ENCODE measurements around the gene MMP15.
A peak's percentile ranks its signal among the peaks of the same experiment; 100 is the strongest.
"Not testable (repeated sequence)": the region's sequence is repeated elsewhere in the genome, so short reads cannot be mapped to it uniquely, and the experiment has no call there.

Gene MMP15

GRCh38 chr16:57997528-57998265, 27.9 kb upstream of the MMP15 start:
- no peaks in the 10 kb centered on the region for H3K9me3 ChIP-seq (ENCODE audit: control insufficient read depth in 1 of 2, low read length in 2 of 2)
- no peaks in the 10 kb centered on the region for H3K27me3 ChIP-seq (ENCODE audit: low read depth, low read length)
- H3K4me1 ChIP-seq (ENCODE audit: control insufficient read depth in 1 of 2, insufficient read depth in 2 of 2, low read length in 2 of 2) = peaks cover 8 to 24% of the 10 kb centered on the region in 2 donors
- H3K36me3 ChIP-seq (ENCODE audit: control insufficient read depth in 1 of 2, insufficient read depth in 2 of 2, low read length in 2 of 2) = peaks cover 11 to 40% of the 10 kb centered on the region in 2 donors
- H3K4me3 ChIP-seq (ENCODE audit: low read depth in 1 of 2, low read length in 2 of 2) = no peak overlapping the region
- H3K27ac ChIP-seq (ENCODE audit: low read length) = no peak overlapping the region

GRCh38 chr16:57998486-57998885, 27.1 kb upstream of the MMP15 start:
- Histone ChIP-seq H3K4me3 (ENCODE audit: low read depth in 1 of 2, low read length in 2 of 2) (no peak overlapping the region), H3K9me3 (ENCODE audit: control insufficient read depth in 1 of 2, low read length in 2 of 2) (no peaks in the 10 kb centered on the region), H3K27ac (ENCODE audit: low read length) (no peak overlapping the region), H3K4me1 (ENCODE audit: control insufficient read depth in 1 of 2, insufficient read depth in 2 of 2, low read length in 2 of 2) (peaks cover 8 to 24% of the 10 kb centered on the region in 2 donors), H3K36me3 (ENCODE audit: control insufficient read depth in 1 of 2, insufficient read depth in 2 of 2, low read length in 2 of 2) (peaks cover 15 to 45% of the 10 kb centered on the region in 2 donors), H3K27me3 (ENCODE audit: low read depth, low read length) (no peaks in the 10 kb centered on the region)

GRCh38 chr16:57998992-57999365, 26.6 kb upstream of the MMP15 start:
- peaks cover 8 to 24% of the 10 kb centered on the region in 2 donors for H3K4me1 ChIP-seq (ENCODE audit: control insufficient read depth in 1 of 2, insufficient read depth in 2 of 2, low read length in 2 of 2)
- no peaks in the 10 kb centered on the region for H3K27me3 ChIP-seq (ENCODE audit: low read depth, low read length)
- peaks cover 15 to 40% of the 10 kb centered on the region in 2 donors for H3K36me3 ChIP-seq (ENCODE audit: control insufficient read depth in 1 of 2, insufficient read depth in 2 of 2, low read length in 2 of 2)
- no peaks in the 10 kb centered on the region for H3K9me3 ChIP-seq (ENCODE audit: control insufficient read depth in 1 of 2, low read length in 2 of 2)
- peak overlapping the region; percentile 60 for H3K27ac ChIP-seq (ENCODE audit: low read length)
- H3K4me3 ChIP-seq (ENCODE audit: low read depth in 1 of 2, low read length in 2 of 2) = peak overlapping the region; percentile 44 to 89

GRCh38 chr16:57999366-57999970, 26.1 kb upstream of the MMP15 start:
- no peaks in the 10 kb centered on the region for H3K27me3 ChIP-seq (ENCODE audit: low read depth, low read length)
- peak overlapping the region; percentile 44 to 89 for H3K4me3 ChIP-seq (ENCODE audit: low read depth in 1 of 2, low read length in 2 of 2)
- H3K27ac ChIP-seq (ENCODE audit: low read length) = peak overlapping the region; percentile 60
- H3K36me3 ChIP-seq (ENCODE audit: control insufficient read depth in 1 of 2, insufficient read depth in 2 of 2, low read length in 2 of 2) = peaks cover 15 to 35% of the 10 kb centered on the region in 2 donors
- peaks cover 8 to 24% of the 10 kb centered on the region in 2 donors for H3K4me1 ChIP-seq (ENCODE audit: control insufficient read depth in 1 of 2, insufficient read depth in 2 of 2, low read length in 2 of 2)
- H3K9me3 ChIP-seq (ENCODE audit: control insufficient read depth in 1 of 2, low read length in 2 of 2) = no peaks in the 10 kb centered on the region

- H3K9me3 ChIP-seq (ENCODE audit: control insufficient read depth in 1 of 2, low read length in 2 of 2) = no peaks in the 10 kb centered on the region
- H3K36me3 ChIP-seq (ENCODE audit: control insufficient read depth in 1 of 2, insufficient read depth in 2 of 2, low read length in 2 of 2) = peaks cover 15 to 35% of the 10 kb centered on the region in 2 donors
- H3K4me3 ChIP-seq (ENCODE audit: low read depth in 1 of 2, low read length in 2 of 2) = peak within 1 kb of the TSS; percentile 76 to 89
- H3K27ac ChIP-seq (ENCODE audit: low read length) = peak within 1 kb of the TSS; percentile 63
- no peaks in the 10 kb centered on the region for H3K27me3 ChIP-seq (ENCODE audit: low read depth, low read length)
- H3K4me1 ChIP-seq (ENCODE audit: control insufficient read depth in 1 of 2, insufficient read depth in 2 of 2, low read length in 2 of 2) = peaks cover 8 to 24% of the 10 kb centered on the region in 2 donors
Observed at GRCh38 chr16:57999971-58000705, 25.4 kb upstream of the MMP15 start, which contains the start of gene ZNF319. Gene ZNF319 (minus strand): TSS chr16:58000672. CDS start chr16:57998265, 2,407 bp downstream.

- Histone ChIP-seq H3K27ac (ENCODE audit: low read length) (peak within 1 kb of the TSS; percentile 63), H3K27me3 (ENCODE audit: low read depth, low read length) (no peaks in the 10 kb centered on the region), H3K4me1 (ENCODE audit: control insufficient read depth in 1 of 2, insufficient read depth in 2 of 2, low read length in 2 of 2) (peaks cover 8 to 24% of the 10 kb centered on the region in 2 donors), H3K4me3 (ENCODE audit: low read depth in 1 of 2, low read length in 2 of 2) (peak within 1 kb of the TSS; percentile 76 to 89), H3K9me3 (ENCODE audit: control insufficient read depth in 1 of 2, low read length in 2 of 2) (no peaks in the 10 kb centered on the region), H3K36me3 (ENCODE audit: control insufficient read depth in 1 of 2, insufficient read depth in 2 of 2, low read length in 2 of 2) (peaks cover 13 to 27% of the 10 kb centered on the region in 2 donors)
Observed at GRCh38 chr16:58000706-58001676, 24.6 kb upstream of the MMP15 start, which contains the start of gene USB1. Gene USB1 (plus strand): TSS chr16:58001407. CDS start chr16:58001484, 77 bp downstream.

GRCh38 chr16:58001781-58002415, 23.7 kb upstream of the MMP15 start:
- Histone ChIP-seq H3K4me1 (ENCODE audit: control insufficient read depth in 1 of 2, insufficient read depth in 2 of 2, low read length in 2 of 2) (peaks cover 8 to 24% of the 10 kb centered on the region in 2 donors), H3K36me3 (ENCODE audit: control insufficient read depth in 1 of 2, insufficient read depth in 2 of 2, low read length in 2 of 2) (peaks cover 11 to 21% of the 10 kb centered on the region in 2 donors), H3K9me3 (ENCODE audit: control insufficient read depth in 1 of 2, low read length in 2 of 2) (no peaks in the 10 kb centered on the region), H3K27ac (ENCODE audit: low read length) (peak overlapping the region; percentile 31), H3K27me3 (ENCODE audit: low read depth, low read length) (no peaks in the 10 kb centered on the region), H3K4me3 (ENCODE audit: low read depth in 1 of 2, low read length in 2 of 2) (peak overlapping the region; percentile 76 to 89)

GRCh38 chr16:58002416-58002800, 23.1 kb upstream of the MMP15 start:
- H3K27ac ChIP-seq (ENCODE audit: low read length) = no peak overlapping the region
- peaks cover 8 to 24% of the 10 kb centered on the region in 2 donors for H3K4me1 ChIP-seq (ENCODE audit: control insufficient read depth in 1 of 2, insufficient read depth in 2 of 2, low read length in 2 of 2)
- H3K9me3 ChIP-seq (ENCODE audit: control insufficient read depth in 1 of 2, low read length in 2 of 2) = no peaks in the 10 kb centered on the region
- H3K27me3 ChIP-seq (ENCODE audit: low read depth, low read length) = no peaks in the 10 kb centered on the region
- no peak overlapping the region for H3K4me3 ChIP-seq (ENCODE audit: low read depth in 1 of 2, low read length in 2 of 2)
- peaks cover 11 to 16% of the 10 kb centered on the region in 2 donors for H3K36me3 ChIP-seq (ENCODE audit: control insufficient read depth in 1 of 2, insufficient read depth in 2 of 2, low read length in 2 of 2)

- Histone ChIP-seq H3K4me1 (ENCODE audit: control insufficient read depth in 1 of 2, insufficient read depth in 2 of 2, low read length in 2 of 2) (peaks cover 8 to 24% of the 10 kb centered on the region in 2 donors), H3K27me3 (ENCODE audit: low read depth, low read length) (no peaks in the 10 kb centered on the region), H3K27ac (ENCODE audit: low read length) (no peak overlapping the region), H3K4me3 (ENCODE audit: low read depth in 1 of 2, low read length in 2 of 2) (no peak overlapping the region), H3K36me3 (ENCODE audit: control insufficient read depth in 1 of 2, insufficient read depth in 2 of 2, low read length in 2 of 2) (peaks cover 7 to 11% of the 10 kb centered on the region in 2 donors), H3K9me3 (ENCODE audit: control insufficient read depth in 1 of 2, low read length in 2 of 2) (no peaks in the 10 kb centered on the region)
Observed at GRCh38 chr16:58002936-58003335, 22.6 kb upstream of the MMP15 start.

GRCh38 chr16:58004736-58005135, 20.8 kb upstream of the MMP15 start:
- H3K27ac ChIP-seq (ENCODE audit: low read length); H3K4me3 ChIP-seq (ENCODE audit: low read depth in 1 of 2, low read length in 2 of 2); H3K4me1 ChIP-seq (ENCODE audit: control insufficient read depth in 1 of 2, insufficient read depth in 2 of 2, low read length in 2 of 2); H3K27me3 ChIP-seq (ENCODE audit: low read depth, low read length); H3K9me3 ChIP-seq (ENCODE audit: control insufficient read depth in 1 of 2, low read length in 2 of 2); H3K36me3 ChIP-seq (ENCODE audit: control insufficient read depth in 1 of 2, insufficient read depth in 2 of 2, low read length in 2 of 2): not testable (repeated sequence)
